GM23248 (cell line): ENCODE data around the gene C3orf33. TPM values are rescaled to one million over a fixed set of nuclear protein-coding genes. Genes with fewer than 3 reads are reported as not detected.

Experiments used
- DNase-seq: peaks from one replicate; pipeline ENCODE4 v3.0.0-alpha.2; 2015
- H2AFZ ChIP-seq: fragments of 200-600 bp; sonication (generic); 2 replicates; pipeline ENCODE4 v1.6.1; 2016; ENCODE audit warnings: antibody characterized with exemption
- H3F3A ChIP-seq: fragments of 200-600 bp; sonication (generic); 2 replicates; pipeline ENCODE4 v1.6.1; 2016; ENCODE audit warnings: mild to moderate bottlenecking, antibody characterized with exemption, mixed run types; ENCODE audit not compliant: insufficient read depth
- H3K27ac ChIP-seq: fragments of 200-600 bp; sonication (generic); 2 replicates; pipeline ENCODE4 v1.5.1; 2016; ENCODE audit warnings: mild to moderate bottlenecking
- H3K27me3 ChIP-seq: fragments of 200-600 bp; sonication (generic); replicated peaks from 2 replicates; pipeline ENCODE4 v1.6.1; 2016; ENCODE audit warnings: mild to moderate bottlenecking; ENCODE audit not compliant: insufficient read depth
- H3K36me3 ChIP-seq: fragments of 200-600 bp; sonication (generic); 2 replicates; pipeline ENCODE4 v1.6.1; 2016; ENCODE audit warnings: low read depth, mild to moderate bottlenecking
- H3K4me1 ChIP-seq: fragments of 200-600 bp; sonication (generic); 2 replicates; pipeline ENCODE4 v1.6.1; 2016; ENCODE audit warnings: mild to moderate bottlenecking; ENCODE audit not compliant: insufficient read depth
- H3K4me2 ChIP-seq: fragments of 200-600 bp; sonication (generic); one replicate; pipeline ENCODE4 v1.6.1; 2016; ENCODE audit warnings: mild to moderate bottlenecking; ENCODE audit not compliant: unreplicated experiment
- H3K4me3 ChIP-seq: fragments of 200-600 bp; sonication (generic); 2 replicates; pipeline ENCODE4 v1.5.1; 2016; ENCODE audit warnings: mild to moderate bottlenecking
- H3K79me2 ChIP-seq: fragments of 200-600 bp; sonication (generic); 2 replicates; pipeline ENCODE4 v1.6.1; 2016; ENCODE audit warnings: mild to moderate bottlenecking; ENCODE audit not compliant: insufficient read depth
- H3K9ac ChIP-seq: fragments of 200-600 bp; sonication (generic); 2 replicates; pipeline ENCODE4 v1.6.1; 2016; ENCODE audit warnings: mild to moderate bottlenecking
- H3K9me2 ChIP-seq: fragments of 200-600 bp; sonication (generic); 2 replicates; pipeline ENCODE4 v1.6.1; 2016; ENCODE audit warnings: mixed run types, mild to moderate bottlenecking, moderate library complexity; ENCODE audit not compliant: insufficient read depth
- H3K9me3 ChIP-seq: fragments of 200-600 bp; sonication (generic); one replicate; pipeline ENCODE4 v1.6.1; 2017; ENCODE audit warnings: low read depth
- H4K20me1 ChIP-seq: fragments of 200-600 bp; sonication (generic); 2 replicates; pipeline ENCODE4 v1.6.0; 2016; ENCODE audit not compliant: insufficient read depth
- EZH2 ChIP-seq: fragments of 200-600 bp; sonication (generic); IDR thresholded peaks from 2 replicates; pipeline ENCODE4 v1.6.1; 2018; ENCODE audit warnings: antibody characterized with exemption, mild to moderate bottlenecking; ENCODE audit not compliant: insufficient read depth, poor library complexity, severe bottlenecking
- EZH2phosphoT487 ChIP-seq: fragments of 200-600 bp; sonication (generic); IDR thresholded peaks from 2 replicates; pipeline ENCODE4 v1.6.1; 2018; ENCODE audit warnings: antibody characterized with exemption, moderate library complexity, mild to moderate bottlenecking, low read depth; ENCODE audit not compliant: insufficient read depth
- WGBS, 2 experiments: methylation state at CpG; one replicate each; pipeline ENCODE4 v1.1.6; 2015 to 2017; ENCODE audit warnings: low lambda C conversion rate in 2 of 2, low coverage in 1 of 2; ENCODE audit errors: missing lambda C conversion rate in 2 of 2; 5-methylcytosine and 5-hydroxymethylcytosine counted together
- in situ Hi-C: fragments of 300-500 bp; cut with MboI; formaldehyde crosslinking; loops from 2 replicates; pipeline ENCODE4 v1.15.0; 2020
- polyA plus RNA-seq: library from polyadenylated mRNA; unstranded; fragments of >200 nt; fragmentation: Nextera tagmentation; extraction: Ambion mirVana; gene quantifications from 2 replicates; pipeline ENCODE4 v1.2.1, GENCODE V29; 2016
- total RNA-seq: library from RNA; depleted of rRNA; stranded (reverse); fragments of >200 nt; shearing (Covaris generic); gene quantifications from 2 replicates; pipeline ENCODE4 v1.2.3, GENCODE V29; 2014

Gene C3orf33
- total and polyA plus RNA-seq, 2 experiments from 2014 or later: 3.9 to 4.7 TPM

DNA sequence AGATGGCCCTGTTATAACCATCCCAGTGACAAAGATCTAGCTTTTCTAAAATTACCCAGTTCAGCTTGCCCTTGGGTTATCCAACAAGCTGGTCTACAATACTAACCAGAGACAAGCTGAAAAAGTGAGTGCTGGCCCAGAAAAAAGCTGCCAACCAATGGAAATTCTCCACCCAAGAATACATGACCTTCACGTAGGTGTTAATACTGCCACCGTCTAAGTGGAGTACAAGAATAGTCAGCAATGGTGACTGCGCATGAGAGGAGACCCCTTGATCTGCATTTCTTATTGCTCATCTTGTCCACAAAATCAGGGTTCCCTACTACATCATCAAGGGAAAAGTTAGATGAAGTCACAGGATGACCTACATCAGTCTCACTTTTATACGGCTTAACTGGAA, 45.4 kb downstream of the C3orf33 start:
- H2AFZ ChIP-seq: no peak overlapping the region
- H3K27ac ChIP-seq: no peak overlapping the region
- H3K79me2 ChIP-seq: no peaks in the 10 kb centered on the region
- H3K27me3 ChIP-seq: no peaks in the 10 kb centered on the region
- DNase-seq: no peak
- no peaks in the 10 kb centered on the region for H3K9me2 ChIP-seq
- H3K9me3 ChIP-seq: no peaks in the 10 kb centered on the region
- no peak overlapping the region for H3K4me2 ChIP-seq
- no peaks in the 10 kb centered on the region for H3K4me1 ChIP-seq
- in situ Hi-C loops: no loop called here
- no peak overlapping the region for H3K4me3 ChIP-seq
- H3K36me3 ChIP-seq: no peaks in the 10 kb centered on the region
- TF ChIP-seq EZH2 (no peak), EZH2phosphoT487 (no peak)
- no peak overlapping the region for H3K9ac ChIP-seq
- no peaks in the 10 kb centered on the region for H4K20me1 ChIP-seq
- 89 to 93% methylated on average over 4 of the region's 4 CpGs for WGBS, 2 experiments
- H3F3A ChIP-seq: no peaks in the 10 kb centered on the region

DNA sequence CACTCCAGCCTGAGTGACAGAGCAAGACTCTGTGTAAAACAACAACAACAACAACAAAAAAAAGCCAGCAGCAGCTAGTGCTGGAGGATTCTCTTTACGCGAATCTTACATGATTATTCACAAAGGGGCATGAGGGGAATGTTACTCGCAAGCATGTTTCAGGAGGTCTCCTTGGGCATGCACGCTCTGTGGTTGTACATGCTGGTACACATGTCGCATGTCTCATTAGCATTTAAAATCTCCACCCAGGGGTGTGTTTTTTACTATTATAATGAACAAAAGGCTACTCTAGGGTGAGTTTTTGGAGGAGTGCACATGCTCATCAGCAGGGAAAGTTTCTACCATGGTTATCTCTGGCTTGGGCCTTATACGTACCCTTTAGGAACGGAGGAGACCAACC, 48.5 kb downstream of the C3orf33 start:
- no peaks in the 10 kb centered on the region for H3K4me1 ChIP-seq
- H3K36me3 ChIP-seq: no peaks in the 10 kb centered on the region
- no peak overlapping the region for H2AFZ ChIP-seq
- 84 to 94% methylated on average over 7 of the region's 7 CpGs for WGBS, 2 experiments
- no peaks in the 10 kb centered on the region for H4K20me1 ChIP-seq
- no peak for DNase-seq
- H3K4me3 ChIP-seq: no peak overlapping the region
- no peaks in the 10 kb centered on the region for H3K9me2 ChIP-seq
- no peaks in the 10 kb centered on the region for H3F3A ChIP-seq
- H3K27me3 ChIP-seq: no peaks in the 10 kb centered on the region
- no peaks in the 10 kb centered on the region for H3K79me2 ChIP-seq
- H3K9ac ChIP-seq: no peak overlapping the region
- no peak overlapping the region for H3K27ac ChIP-seq
- no peak overlapping the region for H3K4me2 ChIP-seq
- in situ Hi-C loops: no loop called here
- H3K9me3 ChIP-seq: no peaks in the 10 kb centered on the region
- no peak for TF ChIP-seq EZH2phosphoT487
- no peak for TF ChIP-seq EZH2

DNA sequence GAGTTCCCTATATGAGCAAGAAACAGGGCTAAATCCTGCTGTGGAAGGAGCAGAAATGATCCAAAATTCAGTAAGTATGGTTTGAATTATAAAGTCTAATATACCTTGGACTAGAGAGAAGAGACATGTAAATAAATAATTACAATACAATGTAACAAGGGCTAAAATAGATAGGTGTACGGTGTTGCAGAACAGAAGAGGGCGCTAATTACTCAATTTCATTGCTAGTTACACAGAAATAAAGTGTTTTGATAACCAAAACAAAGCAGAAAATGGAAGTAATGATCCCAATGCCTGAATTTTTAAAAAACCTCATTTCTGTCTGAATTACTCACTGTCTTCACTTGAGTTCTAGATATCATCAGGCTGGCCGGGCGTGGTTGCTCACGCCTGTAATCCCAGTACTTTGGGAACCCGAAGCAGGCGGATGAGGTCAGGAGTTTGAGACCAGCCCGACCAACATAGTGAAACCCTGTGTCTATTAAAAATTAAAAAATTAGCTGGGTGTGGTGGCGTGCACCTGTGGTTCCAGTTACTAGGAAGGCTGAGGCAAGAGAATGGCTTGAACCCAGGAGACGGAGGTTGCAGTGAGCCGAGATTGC, 52.9 kb downstream of the C3orf33 start:
- Histone ChIP-seq H3K9me3 (no peaks in the 10 kb centered on the region), H3K4me2 (no peak overlapping the region), H3F3A (no peaks in the 10 kb centered on the region), H3K4me3 (no peak overlapping the region), H3K9me2 (no peaks in the 10 kb centered on the region), H4K20me1 (no peaks in the 10 kb centered on the region), H3K4me1 (no peaks in the 10 kb centered on the region), H3K27me3 (no peaks in the 10 kb centered on the region), H3K79me2 (no peaks in the 10 kb centered on the region), H3K9ac (no peak overlapping the region), H3K27ac (no peak overlapping the region), H2AFZ (no peak overlapping the region), H3K36me3 (no peaks in the 10 kb centered on the region)
- WGBS, 2 experiments: 80 to 83% methylated on average over 11 of the region's 11 CpGs
- DNase-seq: peak; percentile 54
- no peak for TF ChIP-seq EZH2
- TF ChIP-seq EZH2phosphoT487: no peak
- in situ Hi-C loops: no loop called here

DNA sequence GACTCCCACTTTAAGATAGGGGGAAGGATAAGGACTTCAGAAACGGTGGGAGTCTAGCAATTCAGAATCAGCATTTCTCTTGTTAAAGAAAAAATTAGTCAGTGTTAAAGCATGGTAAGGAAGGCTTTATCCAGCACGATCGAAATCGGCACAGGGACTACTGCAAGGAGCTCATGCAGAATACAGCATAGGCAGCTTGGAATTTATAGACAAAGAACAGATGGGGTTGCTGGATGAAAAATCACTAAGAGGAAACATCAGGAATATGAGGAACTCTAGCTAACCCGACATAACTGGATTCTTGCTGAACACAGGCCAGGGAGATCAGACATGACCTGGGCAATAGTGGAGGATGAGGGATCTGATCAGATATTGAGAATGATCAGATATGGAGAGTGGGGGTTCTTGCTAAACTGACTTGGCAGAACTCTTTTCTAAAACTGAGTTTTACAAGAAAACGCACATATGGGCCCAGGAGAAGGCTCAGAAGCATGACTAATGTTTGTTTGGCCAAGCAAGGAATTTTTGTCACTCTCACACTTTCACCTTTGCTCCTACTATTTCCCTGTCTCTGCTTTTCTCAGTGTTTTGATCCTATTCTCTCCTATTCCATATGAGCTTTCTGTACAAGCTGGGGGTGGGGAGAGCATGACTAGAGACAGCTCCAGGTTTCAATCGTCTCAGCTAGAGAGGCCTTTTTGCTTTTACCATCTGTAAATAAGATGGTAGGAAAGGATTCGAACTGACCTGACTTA, 57.3 kb downstream of the C3orf33 start:
- 0 out of 2 replicates have a peak, but pooled peaks cover under 1% of the 10 kb centered on the region for H3K4me1 ChIP-seq
- no peak for TF ChIP-seq EZH2phosphoT487
- H3K79me2 ChIP-seq: no peaks in the 10 kb centered on the region
- H3K27ac ChIP-seq: no peak overlapping the region
- no peaks in the 10 kb centered on the region for H3K9me3 ChIP-seq
- 48 to 50% methylated on average over 8 of the region's 8 CpGs for WGBS, 2 experiments
- no peaks in the 10 kb centered on the region for H3K36me3 ChIP-seq
- H3K4me3 ChIP-seq: no peak overlapping the region
- H3K9me2 ChIP-seq: no peaks in the 10 kb centered on the region
- in situ Hi-C loops: no loop called here
- H3F3A ChIP-seq: no peaks in the 10 kb centered on the region
- peaks cover 6% of the 10 kb centered on the region; the same call in 1 of the 2 replicates for H3K27me3 ChIP-seq
- DNase-seq: no peak
- no peak overlapping the region for H2AFZ ChIP-seq
- H3K9ac ChIP-seq: no peak overlapping the region
- no peaks in the 10 kb centered on the region for H4K20me1 ChIP-seq
- H3K4me2 ChIP-seq: no peak overlapping the region
